ENCODE data around the gene CENPA. TPM values are rescaled to one million over a fixed set of nuclear protein-coding genes. Genes with fewer than 3 reads are reported as not detected.
"Not testable (repeated sequence)": the region's sequence is repeated elsewhere in the genome, so short reads cannot be mapped to it uniquely, and the experiment has no call there.

Gene CENPA
- total RNA-seq, 2 donors from 2014 or later = not detected

- ATAC-seq (ENCODE audit: insufficient number of reproducible peaks, low FRiP score, low read depth) (no peak), DNase-seq (ENCODE audit: low spot score) (no peak)
- no peaks in the 10 kb centered on the region for H3K9me3 ChIP-seq
- no peak overlapping the region for H3K27ac ChIP-seq
- no peak overlapping the region for H3K4me3 ChIP-seq
- TF ChIP-seq, protein P1, sequence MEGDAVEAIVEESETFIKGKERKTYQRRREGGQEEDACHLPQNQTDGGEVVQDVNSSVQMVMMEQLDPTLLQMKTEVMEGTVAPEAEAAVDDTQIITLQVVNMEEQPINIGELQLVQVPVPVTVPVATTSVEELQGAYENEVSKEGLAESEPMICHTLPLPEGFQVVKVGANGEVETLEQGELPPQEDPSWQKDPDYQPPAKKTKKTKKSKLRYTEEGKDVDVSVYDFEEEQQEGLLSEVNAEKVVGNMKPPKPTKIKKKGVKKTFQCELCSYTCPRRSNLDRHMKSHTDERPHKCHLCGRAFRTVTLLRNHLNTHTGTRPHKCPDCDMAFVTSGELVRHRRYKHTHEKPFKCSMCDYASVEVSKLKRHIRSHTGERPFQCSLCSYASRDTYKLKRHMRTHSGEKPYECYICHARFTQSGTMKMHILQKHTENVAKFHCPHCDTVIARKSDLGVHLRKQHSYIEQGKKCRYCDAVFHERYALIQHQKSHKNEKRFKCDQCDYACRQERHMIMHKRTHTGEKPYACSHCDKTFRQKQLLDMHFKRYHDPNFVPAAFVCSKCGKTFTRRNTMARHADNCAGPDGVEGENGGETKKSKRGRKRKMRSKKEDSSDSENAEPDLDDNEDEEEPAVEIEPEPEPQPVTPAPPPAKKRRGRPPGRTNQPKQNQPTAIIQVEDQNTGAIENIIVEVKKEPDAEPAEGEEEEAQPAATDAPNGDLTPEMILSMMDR (IDR thresholded peaks at IDR 0.05) = no peak
- no peaks in the 10 kb centered on the region for H3K36me3 ChIP-seq
- no peaks in the 10 kb centered on the region for H3K27me3 ChIP-seq (replicated peaks; ENCODE audit: insufficient read depth)
- H3K4me1 ChIP-seq (ENCODE audit: control insufficient read depth in 1 of 2, low read depth in 2 of 2) = peaks cover 12 to 25% of the 10 kb centered on the region in 2 donors
Observed at GRCh38 chr2:26754972-26755670, 30.7 kb upstream of the CENPA start.

GRCh38 chr2:26756337-26756736, 29.5 kb upstream of the CENPA start:
- Histone ChIP-seq H3K4me3 (no peak overlapping the region), H3K9me3 (no peaks in the 10 kb centered on the region), H3K27ac (no peak overlapping the region), H3K36me3 (no peaks in the 10 kb centered on the region), H3K27me3 (replicated peaks; ENCODE audit: insufficient read depth) (no peaks in the 10 kb centered on the region), H3K4me1 (ENCODE audit: control insufficient read depth in 1 of 2, low read depth in 2 of 2) (peaks cover 12 to 25% of the 10 kb centered on the region in 2 donors)
- ATAC-seq (ENCODE audit: insufficient number of reproducible peaks, low FRiP score, low read depth) = no peak
- no peak for DNase-seq (ENCODE audit: low spot score)
- TF ChIP-seq, protein P1 (IDR thresholded peaks at IDR 0.05) = no peak

DNA sequence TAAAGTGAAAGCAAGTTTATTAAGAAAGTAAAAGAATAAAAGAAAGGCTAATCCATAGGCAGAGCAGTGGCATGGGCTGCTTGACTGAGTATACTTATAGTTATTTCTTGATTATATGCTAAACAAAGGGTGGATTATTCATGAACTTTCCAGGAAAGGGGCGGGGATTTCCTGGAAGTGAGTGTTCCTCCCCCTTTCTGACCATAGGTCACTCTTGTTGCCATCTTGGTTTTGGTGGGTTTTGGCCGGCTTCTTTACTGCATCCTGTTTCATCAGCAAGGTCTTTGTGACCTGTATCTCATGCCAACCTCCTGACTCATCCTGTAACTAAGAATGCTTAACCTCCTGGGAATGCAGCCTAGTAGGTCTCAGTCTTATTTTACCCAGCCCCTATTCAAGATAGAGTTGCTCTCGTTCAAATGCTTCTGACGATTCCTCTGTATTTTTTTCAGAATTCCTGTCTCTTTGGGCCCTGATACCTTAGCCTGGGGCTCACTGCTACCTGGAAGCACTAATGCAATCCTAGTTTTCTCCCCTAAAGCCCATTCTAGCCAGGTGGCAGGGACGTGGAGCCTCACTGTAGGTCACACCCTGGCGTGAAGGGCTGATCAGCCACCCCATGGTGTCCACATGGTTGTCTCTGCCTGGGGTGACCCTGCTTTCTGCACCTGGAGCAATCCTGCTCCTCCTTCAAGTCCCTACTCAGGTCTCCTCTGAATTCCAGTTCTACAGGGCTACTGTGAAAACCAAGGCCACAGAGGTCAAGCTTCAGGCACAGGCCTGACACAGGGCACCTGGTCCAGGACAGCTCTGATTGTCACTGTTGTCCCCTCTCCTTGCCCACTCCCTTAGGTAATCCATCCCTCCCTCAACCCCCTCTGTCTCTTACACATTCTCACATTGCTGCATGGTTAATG, 27.7 kb upstream of the CENPA start:
- H3K4me1 ChIP-seq (ENCODE audit: control insufficient read depth in 1 of 2, low read depth in 2 of 2) = peaks cover 12 to 26% of the 10 kb centered on the region in 2 donors
- H3K27me3 ChIP-seq (replicated peaks; ENCODE audit: insufficient read depth) = no peaks in the 10 kb centered on the region
- H3K36me3 ChIP-seq = no peaks in the 10 kb centered on the region
- no peaks in the 10 kb centered on the region for H3K9me3 ChIP-seq
- ATAC-seq (ENCODE audit: insufficient number of reproducible peaks, low FRiP score, low read depth) = peak; percentile 86
- TF ChIP-seq, protein P1 (IDR thresholded peaks at IDR 0.05) = no peak
- peak; percentile 68 for DNase-seq (ENCODE audit: low spot score)
- peak overlapping the region; percentile 26 to 67 for H3K27ac ChIP-seq
- peak overlapping the region; percentile 13 for H3K4me3 ChIP-seq

GRCh38 chr2:26758790-26759321, 27.0 kb upstream of the CENPA start:
- Histone ChIP-seq H3K36me3 (no peaks in the 10 kb centered on the region), H3K4me1 (ENCODE audit: control insufficient read depth in 1 of 2, low read depth in 2 of 2) (peaks cover 12 to 33% of the 10 kb centered on the region in 2 donors), H3K4me3 (no peak overlapping the region), H3K27ac (peak overlapping the region in 1 of 2 donors; percentile 67), H3K9me3 (no peaks in the 10 kb centered on the region), H3K27me3 (replicated peaks; ENCODE audit: insufficient read depth) (no peaks in the 10 kb centered on the region)
- TF ChIP-seq, protein P1 (IDR thresholded peaks at IDR 0.05) = no peak
- DNase-seq (ENCODE audit: low spot score) (no peak), ATAC-seq (ENCODE audit: insufficient number of reproducible peaks, low FRiP score, low read depth) (no peak)

- Histone ChIP-seq H3K27me3 (replicated peaks; ENCODE audit: insufficient read depth) (no peaks in the 10 kb centered on the region), H3K27ac (no peak overlapping the region), H3K9me3 (no peaks in the 10 kb centered on the region), H3K4me1 (ENCODE audit: control insufficient read depth in 1 of 2, low read depth in 2 of 2) (peaks cover 12 to 35% of the 10 kb centered on the region in 2 donors), H3K4me3 (no peak overlapping the region), H3K36me3 (no peaks in the 10 kb centered on the region)
- DNase-seq (ENCODE audit: low spot score) (no peak), ATAC-seq (ENCODE audit: insufficient number of reproducible peaks, low FRiP score, low read depth) (no peak)
- TF ChIP-seq, protein P1 (IDR thresholded peaks at IDR 0.05) = no peak
Observed at GRCh38 chr2:26759845-26760244, 26.0 kb upstream of the CENPA start.

DNA sequence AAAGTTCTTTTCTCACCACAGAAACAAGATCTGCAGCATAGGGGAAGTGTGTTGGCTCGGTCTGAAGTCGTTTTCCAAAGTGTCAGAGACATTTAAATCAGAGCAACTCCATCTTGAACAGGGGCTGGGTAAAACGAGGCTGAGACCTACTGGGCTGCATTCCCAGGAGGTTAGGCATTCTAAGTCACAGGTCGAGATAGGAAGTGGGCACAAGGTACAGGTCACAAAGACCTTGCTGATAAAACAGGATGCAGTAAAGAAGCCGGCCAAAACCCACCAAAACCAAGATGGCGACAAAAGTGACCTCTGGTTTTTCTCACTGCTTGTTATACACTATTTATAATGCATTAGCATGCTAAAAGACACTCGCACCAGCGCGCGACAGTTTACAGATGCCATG, 24.9 kb upstream of the CENPA start:
- DNase-seq (ENCODE audit: low spot score); H3K4me3 ChIP-seq; H3K36me3 ChIP-seq; H3K27me3 ChIP-seq (replicated peaks; ENCODE audit: insufficient read depth); H3K27ac ChIP-seq; H3K9me3 ChIP-seq; ATAC-seq (ENCODE audit: insufficient number of reproducible peaks, low FRiP score, low read depth): not testable (repeated sequence)
- peaks cover 21 to 46% of the 10 kb centered on the region in 2 donors for H3K4me1 ChIP-seq (ENCODE audit: control insufficient read depth in 1 of 2, low read depth in 2 of 2)

All from thoracic aorta (tissue), 2 donors.